ENCODE data around the gene ATP6AP1. TPM values are rescaled to one million over a fixed set of nuclear protein-coding genes. Genes with fewer than 3 reads are reported as not detected.

The ATP6AP1 gene
- total and polyA plus RNA-seq, 2 experiments from 2014 or later = 52.4 to 155 TPM

DNA sequence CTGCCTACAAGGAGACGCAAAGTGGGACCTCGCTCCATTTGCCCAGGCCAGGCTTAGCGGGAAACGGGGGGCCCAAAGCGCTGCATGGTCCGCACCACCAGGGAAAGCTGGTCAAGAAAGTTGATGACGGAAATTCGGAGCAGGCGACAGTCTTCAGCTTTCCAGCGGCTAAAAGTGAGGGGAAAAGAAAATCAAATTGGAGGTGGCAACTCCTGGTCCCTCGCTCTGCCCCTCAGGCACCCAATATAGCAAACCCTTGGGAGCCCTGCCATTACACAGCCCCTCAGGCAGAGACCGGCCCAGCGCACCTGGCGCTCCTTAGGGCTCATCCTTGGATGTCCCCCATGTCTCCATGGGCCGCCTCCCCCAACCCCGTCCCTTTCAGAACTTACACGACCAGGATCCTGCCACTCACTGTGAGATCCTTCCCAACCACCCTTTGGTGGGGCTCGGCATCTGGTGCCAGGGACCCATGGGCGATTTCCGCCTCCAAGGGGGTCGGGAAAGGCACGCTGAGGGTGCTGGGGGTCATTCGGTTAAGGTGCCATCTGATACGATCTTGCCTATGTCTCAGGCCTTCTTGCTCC lies 49.5 kb downstream of the ATP6AP1 start:
- H3K27me3 ChIP-seq = no peaks in the 10 kb centered on the region
- H3K4me1 ChIP-seq (ENCODE audit: low read depth) = no peaks in the 10 kb centered on the region
- peak overlapping the region; percentile 47 for H3K4me3 ChIP-seq
- DNase-seq (ENCODE audit: low read depth in 1 of 2, low spot score in 1 of 2) = no peak
- peak overlapping the region; percentile 78 for H3K27ac ChIP-seq
- H3K9me3 ChIP-seq (ENCODE audit: low read depth) = no peaks in the 10 kb centered on the region
- H3K36me3 ChIP-seq = no peaks in the 10 kb centered on the region
- TF ChIP-seq, protein P1, sequence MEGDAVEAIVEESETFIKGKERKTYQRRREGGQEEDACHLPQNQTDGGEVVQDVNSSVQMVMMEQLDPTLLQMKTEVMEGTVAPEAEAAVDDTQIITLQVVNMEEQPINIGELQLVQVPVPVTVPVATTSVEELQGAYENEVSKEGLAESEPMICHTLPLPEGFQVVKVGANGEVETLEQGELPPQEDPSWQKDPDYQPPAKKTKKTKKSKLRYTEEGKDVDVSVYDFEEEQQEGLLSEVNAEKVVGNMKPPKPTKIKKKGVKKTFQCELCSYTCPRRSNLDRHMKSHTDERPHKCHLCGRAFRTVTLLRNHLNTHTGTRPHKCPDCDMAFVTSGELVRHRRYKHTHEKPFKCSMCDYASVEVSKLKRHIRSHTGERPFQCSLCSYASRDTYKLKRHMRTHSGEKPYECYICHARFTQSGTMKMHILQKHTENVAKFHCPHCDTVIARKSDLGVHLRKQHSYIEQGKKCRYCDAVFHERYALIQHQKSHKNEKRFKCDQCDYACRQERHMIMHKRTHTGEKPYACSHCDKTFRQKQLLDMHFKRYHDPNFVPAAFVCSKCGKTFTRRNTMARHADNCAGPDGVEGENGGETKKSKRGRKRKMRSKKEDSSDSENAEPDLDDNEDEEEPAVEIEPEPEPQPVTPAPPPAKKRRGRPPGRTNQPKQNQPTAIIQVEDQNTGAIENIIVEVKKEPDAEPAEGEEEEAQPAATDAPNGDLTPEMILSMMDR (IDR thresholded peaks at IDR 0.05; ENCODE audit: low read depth, low read length) = no peak

DNA sequence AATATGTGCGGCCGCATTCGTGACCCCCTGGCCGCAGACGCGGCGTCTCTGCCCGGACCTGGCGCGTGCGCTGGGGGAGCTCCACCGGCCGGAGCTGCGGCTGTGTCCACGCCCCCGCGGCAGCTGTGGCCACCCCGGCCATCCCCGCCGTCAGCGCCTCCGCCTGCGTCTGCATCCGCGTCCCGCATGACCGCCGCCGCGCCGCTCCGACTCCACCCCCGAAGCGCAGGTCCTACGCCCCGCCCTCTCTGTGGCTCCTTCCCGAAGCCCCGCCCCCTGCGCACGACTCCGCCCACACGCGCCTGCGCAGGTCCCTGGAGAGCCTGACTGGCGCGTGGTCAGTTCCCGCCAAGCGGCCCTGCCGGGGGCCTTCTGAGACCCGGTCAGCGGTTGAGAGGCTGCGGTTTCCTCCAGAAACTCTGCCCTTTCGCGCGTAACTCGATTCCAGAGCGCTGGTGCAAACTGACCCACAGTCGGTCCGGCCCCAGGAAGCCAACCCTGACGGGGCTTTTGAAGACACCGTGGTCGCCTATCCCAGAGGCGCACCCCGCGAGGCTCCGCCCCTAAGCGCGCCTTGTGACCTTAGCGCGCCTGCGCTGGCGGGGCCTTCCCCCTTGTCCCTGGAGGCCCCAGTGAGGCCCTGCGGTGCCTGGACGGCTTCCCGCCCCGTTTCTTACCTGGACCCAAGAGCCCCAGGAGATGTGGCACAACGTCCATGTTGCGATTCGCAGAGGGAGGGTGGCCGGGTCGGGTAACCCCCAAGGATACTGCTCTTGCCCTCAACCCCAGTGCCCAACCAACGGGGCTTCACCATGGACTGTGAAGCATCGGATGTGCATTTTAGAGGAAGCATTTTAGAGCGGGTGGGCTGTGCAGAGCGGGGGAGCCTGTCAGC lies 50.5 kb downstream of the ATP6AP1 start, which contains the start of gene LAGE3:
TSS of gene LAGE3 (minus strand) at position 554 of the 895 bp plus-strand sequence. CDS start at position 188, 366 bp downstream.
- no peaks in the 10 kb centered on the region for H3K9me3 ChIP-seq (ENCODE audit: low read depth)
- TF ChIP-seq, protein P1 (IDR thresholded peaks at IDR 0.05; ENCODE audit: low read depth, low read length) = no peak
- peak within 1 kb of the TSS; percentile 47 for H3K4me3 ChIP-seq
- H3K27ac ChIP-seq = peak within 1 kb of the TSS; percentile 78
- DNase-seq (ENCODE audit: low read depth in 1 of 2, low spot score in 1 of 2) = peak; percentile 91 to 94
- no peaks in the 10 kb centered on the region for H3K4me1 ChIP-seq (ENCODE audit: low read depth)
- H3K36me3 ChIP-seq = no peaks in the 10 kb centered on the region
- no peaks in the 10 kb centered on the region for H3K27me3 ChIP-seq

DNA sequence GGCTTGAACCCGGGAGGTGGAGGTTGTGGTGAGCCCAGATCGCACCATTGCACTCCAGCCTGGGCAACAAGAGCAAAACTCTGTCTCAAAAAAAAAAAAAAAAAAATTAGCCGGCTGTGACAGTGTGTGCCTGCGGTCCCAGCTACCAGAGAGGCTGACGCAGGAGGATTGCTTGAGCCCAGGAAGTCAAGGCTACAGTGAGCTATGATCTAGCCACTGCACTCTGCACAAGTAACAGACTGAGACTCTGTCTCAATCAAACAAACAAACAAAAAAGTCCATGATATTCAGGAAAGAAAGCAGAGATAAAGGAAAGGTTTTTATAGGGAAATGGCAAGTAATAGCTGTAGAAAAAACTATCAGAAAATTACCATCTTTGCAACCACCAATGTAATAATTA lies 52.7 kb downstream of the ATP6AP1 start:
- no peaks in the 10 kb centered on the region for H3K36me3 ChIP-seq
- H3K4me3 ChIP-seq = no peak overlapping the region
- H3K4me1 ChIP-seq (ENCODE audit: low read depth) = no peaks in the 10 kb centered on the region
- TF ChIP-seq, protein P1 (IDR thresholded peaks at IDR 0.05; ENCODE audit: low read depth, low read length) = no peak
- H3K27me3 ChIP-seq = no peaks in the 10 kb centered on the region
- no peak overlapping the region for H3K27ac ChIP-seq
- no peak for DNase-seq (ENCODE audit: low read depth in 1 of 2, low spot score in 1 of 2)
- no peaks in the 10 kb centered on the region for H3K9me3 ChIP-seq (ENCODE audit: low read depth)

DNA sequence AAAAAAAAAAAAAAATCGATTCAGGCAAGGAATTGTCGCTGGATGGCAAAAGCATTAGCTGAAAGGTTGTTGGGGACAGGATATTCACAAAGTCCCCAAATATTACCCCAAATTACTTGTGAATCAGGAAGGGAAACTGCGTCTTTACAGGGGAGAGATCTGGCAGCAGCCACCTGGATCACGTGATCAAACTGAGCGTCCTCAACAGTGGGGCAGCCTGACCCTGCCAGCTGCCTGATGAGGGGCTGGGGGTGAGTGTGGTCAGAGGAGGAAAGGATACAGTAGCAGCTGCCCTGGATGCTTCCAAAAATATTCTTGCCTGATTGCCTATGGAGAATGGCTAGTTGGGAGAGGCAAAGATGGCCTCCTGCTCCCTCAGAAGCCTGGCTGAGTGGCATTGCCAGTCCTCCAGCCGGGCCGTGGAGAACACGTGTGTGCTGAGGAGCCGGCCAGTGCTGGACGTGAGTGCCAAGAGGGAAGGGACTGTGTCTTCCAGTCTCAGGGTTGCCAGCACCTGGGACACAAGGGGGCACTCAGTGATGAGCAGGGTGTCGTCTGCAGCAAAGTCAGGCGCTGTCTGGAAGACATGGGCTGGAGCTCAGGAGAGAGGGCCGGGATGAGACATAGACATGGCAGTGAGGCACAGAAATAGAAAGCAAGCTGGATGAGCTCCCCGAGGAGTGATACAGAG lies 53.6 kb downstream of the ATP6AP1 start:
- H3K36me3 ChIP-seq = no peaks in the 10 kb centered on the region
- no peaks in the 10 kb centered on the region for H3K27me3 ChIP-seq
- no peak for DNase-seq (ENCODE audit: low read depth in 1 of 2, low spot score in 1 of 2)
- H3K4me1 ChIP-seq (ENCODE audit: low read depth) = no peaks in the 10 kb centered on the region
- TF ChIP-seq, protein P1 (IDR thresholded peaks at IDR 0.05; ENCODE audit: low read depth, low read length) = no peak
- H3K9me3 ChIP-seq (ENCODE audit: low read depth) = no peaks in the 10 kb centered on the region
- no peak overlapping the region for H3K4me3 ChIP-seq
- H3K27ac ChIP-seq = no peak overlapping the region

DNA sequence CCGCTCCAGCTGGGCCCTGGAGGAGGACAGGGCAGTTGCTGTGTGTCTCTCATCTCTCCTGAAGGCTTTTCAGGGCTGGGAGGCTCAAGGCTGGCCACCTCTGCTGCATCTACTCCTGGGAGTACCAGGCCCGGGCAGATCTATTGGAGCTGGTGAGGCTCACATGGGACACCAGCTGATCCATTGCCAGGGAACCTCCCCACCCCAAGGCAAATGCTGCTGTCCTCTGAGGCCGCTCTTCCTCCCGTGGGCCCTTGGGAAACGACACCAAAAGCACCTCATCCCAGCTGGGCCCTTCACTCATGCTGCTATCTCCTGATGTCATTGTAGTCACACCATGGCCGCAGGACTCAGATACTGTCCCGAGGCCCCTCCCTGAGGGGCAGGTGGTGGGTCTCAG lies 54.3 kb downstream of the ATP6AP1 start:
- Histone ChIP-seq H3K9me3 (ENCODE audit: low read depth) (no peaks in the 10 kb centered on the region), H3K27me3 (no peaks in the 10 kb centered on the region), H3K4me1 (ENCODE audit: low read depth) (no peaks in the 10 kb centered on the region), H3K36me3 (no peaks in the 10 kb centered on the region), H3K4me3 (no peak overlapping the region), H3K27ac (no peak overlapping the region)
- TF ChIP-seq, protein P1 (IDR thresholded peaks at IDR 0.05; ENCODE audit: low read depth, low read length) = no peak
- DNase-seq (ENCODE audit: low read depth in 1 of 2, low spot score in 1 of 2) = no peak
